Coronary artery (tissue), 2 donors: ENCODE data around the gene TAF1B.

ENCODE experiments used
- DNase-seq: peaks from one replicate; pipeline ENCODE4 v3.0.0-alpha.2; 2017; ENCODE audit warnings: low spot score
- H3K27ac ChIP-seq, 2 donors: fragments of 200-600 bp; sonication (generic); one replicate each; pipeline ENCODE4 v1.5.1; 2016 to 2019
- H3K4me3 ChIP-seq: fragments of 200-600 bp; sonication (generic); 2 replicates; pipeline ENCODE4 v1.5.1; 2016; ENCODE audit warnings: mild to moderate bottlenecking, moderate library complexity
- TF ChIP-seq, protein P1 (sequence below): fragments of 200-600 bp; sonication (generic); IDR thresholded peaks from one replicate; pipeline ENCODE4 v1.5.1; 2019; ENCODE audit warnings: antibody characterized with exemption

The TAF1B gene

DNA sequence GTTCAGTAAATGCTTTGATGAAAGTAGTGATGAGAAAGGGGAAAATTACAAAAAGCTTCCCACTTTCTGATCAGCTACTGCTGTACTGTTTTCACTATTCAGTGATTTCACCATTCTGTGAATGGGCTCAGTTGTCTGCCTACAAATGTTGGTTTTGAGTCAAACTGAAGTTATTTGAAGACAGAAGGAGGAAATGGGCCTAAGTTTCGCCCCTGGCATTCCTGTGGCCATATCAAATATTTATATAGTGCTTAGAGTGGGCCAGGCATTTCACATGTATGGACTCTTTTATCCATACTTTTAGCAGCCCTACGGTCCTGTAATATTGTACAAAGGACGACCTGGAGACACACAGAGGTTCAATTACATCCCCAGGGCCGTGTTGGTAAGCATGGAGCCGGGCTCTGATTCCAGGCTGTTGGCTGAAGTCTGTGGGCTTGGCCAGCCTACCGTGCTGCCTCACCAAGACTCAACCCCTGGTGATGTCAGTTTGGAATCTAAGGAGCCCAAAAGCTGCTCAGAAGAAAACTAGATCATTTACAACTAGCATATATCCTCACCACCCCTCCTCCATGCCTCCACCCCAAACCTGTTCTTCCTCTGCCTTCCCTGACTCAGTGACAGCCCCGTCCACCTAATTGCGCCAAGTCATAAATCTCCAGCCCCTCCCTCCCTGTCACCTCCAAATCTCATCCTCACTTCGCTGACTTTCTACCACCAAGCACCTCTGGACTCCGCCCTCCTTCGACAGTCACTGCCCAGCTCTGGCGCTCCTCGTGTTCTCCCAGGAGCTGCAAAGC, 98.1 kb downstream of the TAF1B start:
- DNase-seq = no peak
- no peak overlapping the region for H3K27ac ChIP-seq
- TF ChIP-seq, protein P1, sequence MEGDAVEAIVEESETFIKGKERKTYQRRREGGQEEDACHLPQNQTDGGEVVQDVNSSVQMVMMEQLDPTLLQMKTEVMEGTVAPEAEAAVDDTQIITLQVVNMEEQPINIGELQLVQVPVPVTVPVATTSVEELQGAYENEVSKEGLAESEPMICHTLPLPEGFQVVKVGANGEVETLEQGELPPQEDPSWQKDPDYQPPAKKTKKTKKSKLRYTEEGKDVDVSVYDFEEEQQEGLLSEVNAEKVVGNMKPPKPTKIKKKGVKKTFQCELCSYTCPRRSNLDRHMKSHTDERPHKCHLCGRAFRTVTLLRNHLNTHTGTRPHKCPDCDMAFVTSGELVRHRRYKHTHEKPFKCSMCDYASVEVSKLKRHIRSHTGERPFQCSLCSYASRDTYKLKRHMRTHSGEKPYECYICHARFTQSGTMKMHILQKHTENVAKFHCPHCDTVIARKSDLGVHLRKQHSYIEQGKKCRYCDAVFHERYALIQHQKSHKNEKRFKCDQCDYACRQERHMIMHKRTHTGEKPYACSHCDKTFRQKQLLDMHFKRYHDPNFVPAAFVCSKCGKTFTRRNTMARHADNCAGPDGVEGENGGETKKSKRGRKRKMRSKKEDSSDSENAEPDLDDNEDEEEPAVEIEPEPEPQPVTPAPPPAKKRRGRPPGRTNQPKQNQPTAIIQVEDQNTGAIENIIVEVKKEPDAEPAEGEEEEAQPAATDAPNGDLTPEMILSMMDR = no peak
- no peak overlapping the region for H3K4me3 ChIP-seq

DNA sequence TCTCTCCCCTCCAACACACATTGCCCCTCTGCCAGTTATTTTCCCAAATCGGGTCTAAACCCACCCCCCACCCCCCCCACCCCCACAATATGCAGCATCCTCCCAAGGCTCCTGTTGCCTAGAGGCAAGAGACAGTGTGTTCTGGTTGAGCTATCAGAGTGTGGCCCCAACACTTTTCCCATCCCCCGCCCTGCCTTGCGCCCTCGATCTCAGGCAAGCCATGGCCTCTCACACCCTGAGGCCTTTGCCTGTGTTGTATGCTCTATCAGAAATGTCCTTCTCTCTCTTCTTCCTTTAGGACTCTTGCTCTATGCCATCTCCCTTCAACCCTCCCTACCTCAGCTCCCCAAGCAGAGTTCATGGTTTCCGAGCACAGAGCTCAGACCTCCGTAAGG, 98.7 kb downstream of the TAF1B start:
- H3K27ac ChIP-seq = no peak overlapping the region
- TF ChIP-seq, protein P1 = no peak
- no peak for DNase-seq
- H3K4me3 ChIP-seq = no peak overlapping the region

DNA sequence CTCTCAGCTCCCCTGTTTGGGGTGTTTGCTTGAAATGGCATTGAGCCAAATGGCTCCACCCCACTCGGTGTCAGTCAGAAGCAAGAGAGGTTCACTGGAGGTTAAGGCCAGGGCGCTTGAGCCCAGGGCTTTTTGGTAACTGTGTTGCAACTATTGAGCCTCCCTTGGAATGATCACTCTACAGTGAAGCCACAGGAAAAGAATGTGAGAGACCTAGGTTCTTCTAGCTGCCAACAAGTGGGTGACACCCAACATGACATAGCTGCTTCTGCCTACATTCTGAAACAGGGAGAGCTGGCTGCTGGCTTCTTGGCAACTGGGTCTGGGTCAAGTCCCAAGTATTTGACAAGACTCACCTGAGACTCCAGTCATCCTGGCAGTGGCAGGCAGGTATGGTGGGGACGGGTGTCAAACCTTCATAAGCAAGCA, 101.1 kb downstream of the TAF1B start:
- H3K27ac ChIP-seq = no peak overlapping the region

DNA sequence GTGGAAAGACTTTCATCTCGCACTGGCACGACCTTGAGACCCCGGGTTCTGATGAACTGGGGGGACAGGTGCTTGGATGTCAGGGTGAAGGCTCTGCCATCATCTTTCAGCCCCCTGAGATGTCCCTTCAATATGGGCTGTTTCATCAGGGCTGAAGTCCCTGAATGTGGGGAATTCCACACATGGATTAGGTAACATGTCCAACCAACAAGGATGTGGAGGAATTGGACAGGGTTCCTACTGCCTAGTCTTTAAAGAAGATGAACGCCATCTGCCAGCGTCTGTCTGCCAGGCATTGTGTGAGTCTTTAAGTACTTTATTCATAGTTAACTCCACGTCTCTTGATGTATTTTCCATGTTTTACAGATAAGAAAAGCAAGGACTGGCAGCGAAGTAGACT, 102.3 kb downstream of the TAF1B start:
- TF ChIP-seq, protein P1 = no peak
- DNase-seq = no peak
- H3K4me3 ChIP-seq = no peak overlapping the region
- H3K27ac ChIP-seq = no peak overlapping the region

More for the DNA sequence above, 101.1 kb downstream of the TAF1B start:
- no peak overlapping the region for H3K4me3 ChIP-seq
- no peak for DNase-seq
- TF ChIP-seq, protein P1 = no peak

DNA sequence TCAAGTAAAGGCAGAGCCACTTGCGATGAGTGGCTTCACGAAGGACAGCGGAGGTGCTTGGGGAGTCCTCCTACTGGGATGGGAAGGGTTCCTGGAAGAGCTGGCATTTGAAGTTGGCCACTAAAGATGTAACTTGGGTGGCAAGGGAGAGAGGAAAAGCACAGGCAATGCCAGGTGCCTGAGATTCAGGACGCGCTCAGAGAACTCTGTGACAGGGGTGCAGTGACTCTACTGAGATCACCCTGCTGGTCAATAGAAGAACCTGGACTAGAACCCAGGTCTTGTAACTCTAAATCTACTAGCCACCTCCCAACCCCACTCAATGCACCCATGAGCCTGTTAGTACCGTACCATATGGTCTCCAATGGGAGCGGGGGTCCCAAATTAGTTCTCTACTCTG, 102.8 kb downstream of the TAF1B start:
- no peak for DNase-seq
- TF ChIP-seq, protein P1 = no peak
- Histone ChIP-seq H3K27ac (no peak overlapping the region), H3K4me3 (no peak overlapping the region)

DNA sequence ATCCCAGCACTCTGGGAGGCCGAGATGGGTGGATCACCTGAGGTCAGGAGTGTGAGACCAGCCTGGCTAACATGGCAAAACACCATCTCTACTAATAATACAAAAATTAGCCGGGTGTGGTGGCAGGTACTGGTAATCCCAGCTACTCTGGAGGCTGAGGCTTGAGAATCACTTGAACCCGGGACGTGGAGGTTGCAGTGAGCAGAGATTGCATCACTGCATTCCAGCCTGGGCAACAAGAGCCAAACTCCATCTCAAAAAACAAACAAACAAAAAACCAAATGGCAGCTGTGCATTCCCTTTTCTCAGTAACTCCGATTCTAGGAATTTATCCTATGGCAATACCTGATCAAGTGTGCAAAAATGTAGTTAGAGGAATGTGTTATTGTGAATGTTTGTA, 103.5 kb downstream of the TAF1B start:
- Histone ChIP-seq H3K4me3 (no peak overlapping the region), H3K27ac (no peak overlapping the region)
- TF ChIP-seq, protein P1 = no peak
- DNase-seq = no peak

DNA sequence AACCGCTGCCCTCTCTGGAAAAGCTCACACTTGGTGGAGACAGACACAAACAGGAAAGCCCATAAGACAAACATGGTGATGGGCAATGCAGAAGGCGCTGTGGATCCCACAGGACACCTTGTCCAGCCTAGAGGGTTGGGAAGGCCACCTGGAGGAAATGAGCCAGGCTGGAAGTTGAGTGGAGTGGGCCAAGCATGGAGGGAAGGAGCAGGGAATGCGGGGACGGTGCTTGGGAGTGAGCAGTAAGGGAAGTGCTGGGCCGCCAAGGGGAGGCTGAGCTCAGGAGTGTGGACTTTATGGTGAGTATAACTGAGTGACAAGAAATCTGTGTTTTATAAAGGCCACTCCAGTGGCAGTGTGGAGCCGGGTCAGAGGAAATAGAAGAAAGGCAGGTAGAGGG, 105.4 kb downstream of the TAF1B start:
- Histone ChIP-seq H3K27ac (no peak overlapping the region), H3K4me3 (no peak overlapping the region)
- DNase-seq = no peak
- TF ChIP-seq, protein P1 = no peak
